CD14-positive monocyte (primary cell): ENCODE data around the gene PTPN18. TPM values are rescaled to one million over a fixed set of nuclear protein-coding genes. Genes with fewer than 3 reads are reported as not detected.

Experiments used
- DNase-seq, 3 donors: peaks; one replicate each; pipeline ENCODE4 v3.0.0-alpha.2; 2011 to 2022
- H2AFZ ChIP-seq: 2 replicates; pipeline ENCODE4 v1.6.0; 2012; ENCODE audit warnings: mild to moderate bottlenecking, low read depth, low read length, inconsistent platforms; ENCODE audit not compliant: insufficient read depth, poor library complexity, severe bottlenecking
- H3K27ac ChIP-seq, 2 donors: 1 replicate in 1 of 2; 2 replicates in 1 of 2; pipeline ENCODE4 v1.5.1; 2012 to 2013; ENCODE audit warnings: low read length in 2 of 2, control low read depth in 1 of 2, inconsistent platforms in 1 of 2, low read depth in 1 of 2, mild to moderate bottlenecking in 1 of 2
- H3K27me3 ChIP-seq, 2 donors: one replicate each; pipeline versions ENCODE4 v1.6.0 to v1.6.1; 2011 to 2013; ENCODE audit warnings: low read length in 2 of 2; ENCODE audit not compliant: control insufficient read depth in 2 of 2, insufficient read depth in 2 of 2
- H3K36me3 ChIP-seq, 2 donors: replicated peaks in 1 of 2; 1 replicate in 1 of 2; 2 replicates in 1 of 2; pipeline versions ENCODE4 v1.5.1 to v1.6.1; 2012 to 2013; ENCODE audit warnings: low read length in 2 of 2, control low read depth in 1 of 2, inconsistent platforms in 1 of 2, mild to moderate bottlenecking in 1 of 2; ENCODE audit not compliant: insufficient read depth in 2 of 2, control insufficient read depth in 1 of 2
- H3K4me1 ChIP-seq, 2 donors: 1 replicate in 1 of 2; 2 replicates in 1 of 2; pipeline versions ENCODE4 v1.5.1 to v1.6.1; 2012 to 2013; ENCODE audit warnings: low read length in 2 of 2, control low read depth in 1 of 2, inconsistent platforms in 1 of 2, mild to moderate bottlenecking in 1 of 2, moderate library complexity in 1 of 2; ENCODE audit not compliant: insufficient read depth in 2 of 2, control insufficient read depth in 1 of 2
- H3K4me2 ChIP-seq: replicated peaks from 2 replicates; pipeline ENCODE3; 2012; ENCODE audit warnings: low read length, moderate library complexity, mild to moderate bottlenecking; ENCODE audit not compliant: poor library complexity, severe bottlenecking; ENCODE audit errors: extremely low read depth
- H3K4me3 ChIP-seq, 3 experiments: fragments of 200-600 bp in 1 of 3; sonication (generic) in 1 of 3; replicated peaks in 1 of 3; 1 replicate in 2 of 3; 2 replicates in 1 of 3; pipeline ENCODE4 v1.5.1; 2011 to 2013; ENCODE audit warnings: low read length in 3 of 3, mild to moderate bottlenecking in 3 of 3, control low read depth in 2 of 3, low read depth in 2 of 3, inconsistent platforms in 1 of 3, moderate library complexity in 1 of 3
- H3K79me2 ChIP-seq: 2 replicates; pipeline ENCODE4 v1.6.0; 2012; ENCODE audit warnings: mild to moderate bottlenecking, control low read depth, inconsistent platforms, low read length, moderate library complexity; ENCODE audit not compliant: insufficient read depth
- H3K9ac ChIP-seq: 2 replicates; pipeline ENCODE4 v1.6.0; 2017; ENCODE audit warnings: low read length, mild to moderate bottlenecking; ENCODE audit not compliant: insufficient read depth, poor library complexity, severe bottlenecking
- H3K9me3 ChIP-seq, 2 donors: replicated peaks in 1 of 2; 1 replicate in 1 of 2; 2 replicates in 1 of 2; pipeline versions ENCODE4 v1.5.1 to v1.6.1; 2012 to 2013; ENCODE audit warnings: low read length in 2 of 2, control low read depth in 1 of 2; ENCODE audit not compliant: control insufficient read depth in 1 of 2, insufficient read depth in 1 of 2
- H4K20me1 ChIP-seq: 2 replicates; pipeline ENCODE4 v1.6.0; 2012; ENCODE audit warnings: mild to moderate bottlenecking, low read length, control low read depth, moderate library complexity; ENCODE audit not compliant: insufficient read depth
- H3K27ac Mint-ChIP-seq, 7 donors: one replicate each; pipeline ENCODE4 v1.8.0; 2020; ENCODE audit warnings: mild to moderate bottlenecking in 7 of 7, mixed read lengths in 7 of 7, moderate library complexity in 6 of 7, inconsistent platforms in 2 of 7
- H3K27me3 Mint-ChIP-seq, 3 donors: one replicate each; pipeline ENCODE4 v1.8.0; 2021 to 2022; ENCODE audit warnings: low read depth in 3 of 3, mild to moderate bottlenecking in 3 of 3, mixed read lengths in 3 of 3, moderate library complexity in 3 of 3, inconsistent platforms in 1 of 3
- H3K36me3 Mint-ChIP-seq, 2 donors: one replicate each; pipeline ENCODE4 v1.8.0; 2020; ENCODE audit warnings: mixed read lengths in 2 of 2, inconsistent platforms in 1 of 2, mild to moderate bottlenecking in 1 of 2
- H3K4me1 Mint-ChIP-seq: one replicate; pipeline ENCODE4 v1.8.0; 2020; ENCODE audit warnings: mild to moderate bottlenecking, mixed read lengths
- H3K4me3 Mint-ChIP-seq, 2 donors: one replicate each; pipeline ENCODE4 v1.8.0; 2020; ENCODE audit warnings: mild to moderate bottlenecking in 2 of 2, mixed read lengths in 2 of 2, moderate library complexity in 1 of 2
- H3K9me3 Mint-ChIP-seq, 7 donors: one replicate each; pipeline ENCODE4 v1.8.0; 2020 to 2022; ENCODE audit warnings: mixed read lengths in 7 of 7, mild to moderate bottlenecking in 6 of 7, moderate library complexity in 6 of 7, inconsistent platforms in 2 of 7
- WGBS: methylation state at CpG from one replicate; pipeline ENCODE4 v1.1.5; 2013; ENCODE audit warnings: missing lambda C conversion rate; ENCODE audit not compliant: insufficient coverage; 5-methylcytosine and 5-hydroxymethylcytosine counted together
- intact Hi-C, 2 donors: fragments of 100-400 bp; cut with micrococcal nuclease; formaldehyde crosslinking; loops; one replicate each; pipeline versions ENCODE4 v1.15.0 to v1.15.1; 2023
- polyA plus RNA-seq, 3 donors: library from polyadenylated mRNA; depleted of rRNA in 1 of 3; unstranded in 2 of 3; stranded (reverse) in 1 of 3; fragments of 300-500 nt in 2 of 3; fragments of >200 nt in 1 of 3; fragmentation: Illumina TruSeq in 2 of 3; gene quantifications; 1 replicate in 2 of 3; 2 replicates in 1 of 3; pipeline ENCODE4 v1.2.3, GENCODE V29; 2012 to 2021
- TF ChIP-seq, protein P1 (sequence below): fragments of 200-600 bp; IDR thresholded peaks from one replicate; pipeline ENCODE4 v1.8.0; 2022; ENCODE audit warnings: antibody characterized with exemption, mild to moderate bottlenecking

Gene PTPN18
- polyA plus RNA-seq, 3 donors, result 72.2 to 365 (median 102) TPM

DNA sequence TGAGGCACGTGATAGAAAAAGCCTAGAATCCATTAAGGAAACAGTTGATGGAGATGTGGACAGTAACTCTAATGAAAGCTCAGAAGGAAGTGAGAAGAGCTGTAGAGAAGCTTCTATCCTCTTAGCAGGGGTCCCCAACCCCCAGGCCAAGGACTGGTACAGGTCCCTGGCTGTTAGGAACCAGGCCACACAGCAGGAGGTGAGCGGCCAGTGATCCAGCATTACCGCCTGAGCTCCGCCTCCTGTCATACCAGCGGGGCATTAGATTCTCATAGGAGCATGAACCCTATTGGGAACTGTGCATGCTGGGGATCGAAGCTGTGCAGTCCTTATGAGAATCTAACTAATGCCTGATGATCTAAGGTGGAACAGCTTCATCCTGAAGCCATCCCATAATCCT, 21.8 kb upstream of the PTPN18 start:
- no peak for DNase-seq
- Histone ChIP-seq H3K9me3 (no peaks in the 10 kb centered on the region), H3K27me3 (peaks cover 2 to 12% of the 10 kb centered on the region in 2 donors), H2AFZ (no peak overlapping the region), H3K4me3 (no peak overlapping the region), H3K9ac (no peak overlapping the region), H3K36me3 (peaks cover 12 to 17% of the 10 kb centered on the region in 2 donors), H3K79me2 (no peaks in the 10 kb centered on the region), H4K20me1 (no peaks in the 10 kb centered on the region), H3K4me2 (no peak overlapping the region), H3K4me1 (peaks cover 4 to 11% of the 10 kb centered on the region in 2 donors), H3K27ac (no peak overlapping the region)
- WGBS, result 89% methylated on average over 5 of the region's 6 CpGs
- Mint-ChIP-seq H3K27me3 (peaks cover 20 to 27% (median 22%) of the 10 kb centered on the region in 3 donors), H3K4me1 (peaks cover 10% of the 10 kb centered on the region), H3K36me3 (peaks cover 15% of the 10 kb centered on the region in 2 donors), H3K27ac (no peak overlapping the region), H3K4me3 (no peak overlapping the region), H3K9me3 (peaks cover 0 to 8% (median 5%) of the 10 kb centered on the region in 7 donors)
- intact Hi-C loops, result no loop called here
- TF ChIP-seq, protein P1, sequence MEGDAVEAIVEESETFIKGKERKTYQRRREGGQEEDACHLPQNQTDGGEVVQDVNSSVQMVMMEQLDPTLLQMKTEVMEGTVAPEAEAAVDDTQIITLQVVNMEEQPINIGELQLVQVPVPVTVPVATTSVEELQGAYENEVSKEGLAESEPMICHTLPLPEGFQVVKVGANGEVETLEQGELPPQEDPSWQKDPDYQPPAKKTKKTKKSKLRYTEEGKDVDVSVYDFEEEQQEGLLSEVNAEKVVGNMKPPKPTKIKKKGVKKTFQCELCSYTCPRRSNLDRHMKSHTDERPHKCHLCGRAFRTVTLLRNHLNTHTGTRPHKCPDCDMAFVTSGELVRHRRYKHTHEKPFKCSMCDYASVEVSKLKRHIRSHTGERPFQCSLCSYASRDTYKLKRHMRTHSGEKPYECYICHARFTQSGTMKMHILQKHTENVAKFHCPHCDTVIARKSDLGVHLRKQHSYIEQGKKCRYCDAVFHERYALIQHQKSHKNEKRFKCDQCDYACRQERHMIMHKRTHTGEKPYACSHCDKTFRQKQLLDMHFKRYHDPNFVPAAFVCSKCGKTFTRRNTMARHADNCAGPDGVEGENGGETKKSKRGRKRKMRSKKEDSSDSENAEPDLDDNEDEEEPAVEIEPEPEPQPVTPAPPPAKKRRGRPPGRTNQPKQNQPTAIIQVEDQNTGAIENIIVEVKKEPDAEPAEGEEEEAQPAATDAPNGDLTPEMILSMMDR, result no peak

DNA sequence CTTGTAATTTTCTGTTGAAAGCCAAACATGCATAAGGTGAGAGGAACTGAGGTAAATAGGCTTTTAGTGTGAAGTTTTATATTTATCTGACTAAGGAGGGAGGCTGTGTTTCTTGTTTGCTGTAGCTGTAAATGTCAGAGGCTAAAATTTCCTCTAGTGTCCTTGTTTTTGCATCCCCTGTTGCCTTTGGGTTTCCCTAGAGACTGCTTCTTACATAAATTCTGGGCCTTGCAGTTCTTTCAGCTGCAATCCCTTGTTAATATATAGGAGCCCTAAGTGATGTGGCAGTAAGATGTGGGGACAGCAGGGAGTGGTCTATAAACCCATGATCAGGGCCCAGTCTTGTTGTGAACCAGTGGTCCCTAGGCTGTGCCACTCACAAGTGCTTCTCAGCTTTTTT, 20.6 kb upstream of the PTPN18 start:
- H3K4me1 ChIP-seq, result peaks cover 4 to 16% of the 10 kb centered on the region in 2 donors
- H2AFZ ChIP-seq, result no peak overlapping the region
- H3K4me1 Mint-ChIP-seq, result peaks cover 13% of the 10 kb centered on the region
- peaks cover 18 to 23% (median 22%) of the 10 kb centered on the region in 3 donors for H3K27me3 Mint-ChIP-seq
- intact Hi-C loops, result no loop called here
- H3K9ac ChIP-seq, result no peak overlapping the region
- H4K20me1 ChIP-seq, result no peaks in the 10 kb centered on the region
- H3K4me3 Mint-ChIP-seq, result no peak overlapping the region
- H3K36me3 ChIP-seq, result peaks cover 23 to 27% of the 10 kb centered on the region in 2 donors
- peaks cover 2 to 9% of the 10 kb centered on the region in 2 donors for H3K27me3 ChIP-seq
- no peaks in the 10 kb centered on the region for H3K79me2 ChIP-seq
- H3K36me3 Mint-ChIP-seq, result peaks cover 27% of the 10 kb centered on the region in 2 donors
- peaks cover 0 to 8% (median 5%) of the 10 kb centered on the region in 7 donors for H3K9me3 Mint-ChIP-seq
- H3K4me2 ChIP-seq, result no peak overlapping the region
- H3K4me3 ChIP-seq, result no peak overlapping the region
- no peaks in the 10 kb centered on the region for H3K9me3 ChIP-seq
- DNase-seq, result no peak
- H3K27ac ChIP-seq, result no peak overlapping the region
- TF ChIP-seq, protein P1, result no peak
- H3K27ac Mint-ChIP-seq, result no peak overlapping the region
